Smooth muscle cell (in vitro differentiated cells): Measurements from ENCODE around the gene MRPL32. TPM values are rescaled to one million over a fixed set of nuclear protein-coding genes. Genes with fewer than 3 reads are reported as not detected.
A peak's percentile ranks its signal among the peaks of the same experiment; 100 is the strongest.

Experiments used
- DNase-seq: peaks from one replicate; lab custom pipeline; 2025; ENCODE audit not compliant: unreplicated experiment; lab: John Stamatoyannopoulos, UW
- H2AFZ ChIP-seq: fragments of 200-600 bp; sonication (generic); 2 replicates; pipeline ENCODE4 v1.6.0; 2016; ENCODE audit warnings: antibody characterized with exemption, low read depth, mild to moderate bottlenecking
- H3F3A ChIP-seq: fragments of 200-600 bp; sonication (generic); 2 replicates; pipeline ENCODE4 v1.6.0; 2017; ENCODE audit warnings: antibody characterized with exemption, low read depth
- H3K27ac ChIP-seq: fragments of 200-600 bp; sonication (generic); 2 replicates; pipeline ENCODE4 v1.5.1; 2016; ENCODE audit warnings: low read depth, mild to moderate bottlenecking
- H3K27me3 ChIP-seq: fragments of 200-600 bp; sonication (generic); 2 replicates; pipeline ENCODE4 v1.6.1; 2016; ENCODE audit warnings: low read depth, mild to moderate bottlenecking
- H3K36me3 ChIP-seq: fragments of 200-600 bp; sonication (generic); 2 replicates; pipeline ENCODE4 v1.5.1; 2016; ENCODE audit warnings: low read depth
- H3K4me1 ChIP-seq: fragments of 200-600 bp; sonication (generic); 2 replicates; pipeline ENCODE4 v1.5.1; 2016; ENCODE audit warnings: low read depth
- H3K4me2 ChIP-seq: fragments of 200-600 bp; sonication (generic); 2 replicates; pipeline ENCODE4 v1.6.0; 2016; ENCODE audit warnings: mild to moderate bottlenecking
- H3K4me3 ChIP-seq: fragments of 200-600 bp; sonication (generic); 2 replicates; pipeline ENCODE4 v1.5.1; 2016; ENCODE audit warnings: mild to moderate bottlenecking
- H3K79me2 ChIP-seq: fragments of 200-600 bp; sonication (generic); 2 replicates; pipeline ENCODE4 v1.6.0; 2016; ENCODE audit warnings: low read depth, mild to moderate bottlenecking
- H3K9ac ChIP-seq: fragments of 200-600 bp; sonication (generic); 2 replicates; pipeline ENCODE4 v1.6.0; 2016; ENCODE audit warnings: low read depth
- H3K9me3 ChIP-seq: fragments of 200-600 bp; sonication (generic); replicated peaks from 2 replicates; pipeline ENCODE4 v1.5.1; 2016; ENCODE audit warnings: low read depth
- H4K20me1 ChIP-seq: fragments of 200-600 bp; sonication (generic); 2 replicates; pipeline ENCODE4 v1.6.0; 2016; ENCODE audit warnings: low read depth
- CTCF ChIP-seq: fragments of 200-600 bp; sonication (generic); IDR thresholded peaks from 2 replicates; pipeline ENCODE4 v1.5.1; 2017; ENCODE audit warnings: borderline replicate concordance, mild to moderate bottlenecking, antibody characterized with exemption; ENCODE audit not compliant: insufficient read depth, poor library complexity, severe bottlenecking
- WGBS: methylation state at CpG from one replicate; pipeline ENCODE4 v1.1.7; 2016; ENCODE audit warnings: low lambda C conversion rate; 5-methylcytosine and 5-hydroxymethylcytosine counted together
- polyA plus RNA-seq: library from polyadenylated mRNA; unstranded; fragments of >200 nt; fragmentation: Nextera tagmentation; extraction: Ambion mirVana; gene quantifications from 2 replicates; pipeline ENCODE4 v1.2.1, GENCODE V29; 2016
- total RNA-seq: library from RNA; depleted of rRNA; stranded (reverse); fragments of >200 nt; gene quantifications from 2 replicates; pipeline ENCODE4 v1.2.3, GENCODE V29; 2014

Gene MRPL32
- total and polyA plus RNA-seq, 2 experiments from 2014 or later: 59.7 to 82.1 TPM

GRCh38 chr7:42980084-42980483 lies 47.9 kb downstream of the MRPL32 start:
- no peaks in the 10 kb centered on the region for H4K20me1 ChIP-seq
- no peaks in the 10 kb centered on the region for H3K9me3 ChIP-seq
- H3K36me3 ChIP-seq: peaks cover 4% of the 10 kb centered on the region
- H3K4me2 ChIP-seq: no peak overlapping the region
- TF ChIP-seq CTCF: no peak
- no peak overlapping the region for H3K4me3 ChIP-seq
- no peaks in the 10 kb centered on the region for H3K79me2 ChIP-seq
- H3K27me3 ChIP-seq: no peaks in the 10 kb centered on the region
- H3K9ac ChIP-seq: no peak overlapping the region
- no peak overlapping the region for H2AFZ ChIP-seq
- no peaks in the 10 kb centered on the region for H3F3A ChIP-seq
- no peak for DNase-seq
- no peak overlapping the region for H3K27ac ChIP-seq
- H3K4me1 ChIP-seq: no peaks in the 10 kb centered on the region
- 83% methylated on average over 2 of the region's 2 CpGs for WGBS

GRCh38 chr7:42980514-42980913 lies 48.3 kb downstream of the MRPL32 start:
- no peak for TF ChIP-seq CTCF
- Histone ChIP-seq H4K20me1 (no peaks in the 10 kb centered on the region), H3K4me2 (no peak overlapping the region), H3K9ac (no peak overlapping the region), H3F3A (no peaks in the 10 kb centered on the region), H3K9me3 (no peaks in the 10 kb centered on the region), H3K4me1 (no peaks in the 10 kb centered on the region), H3K27ac (no peak overlapping the region), H3K4me3 (no peak overlapping the region), H2AFZ (no peak overlapping the region), H3K27me3 (no peaks in the 10 kb centered on the region), H3K36me3 (peaks cover 4% of the 10 kb centered on the region), H3K79me2 (no peaks in the 10 kb centered on the region)
- DNase-seq: no peak
- WGBS: 92% methylated on average over 3 of the region's 3 CpGs

- DNase-seq: no peak
- Histone ChIP-seq H4K20me1 (no peaks in the 10 kb centered on the region), H3K9ac (no peak overlapping the region), H3F3A (no peaks in the 10 kb centered on the region), H3K27ac (no peak overlapping the region), H3K36me3 (peaks cover 4% of the 10 kb centered on the region), H3K4me1 (no peaks in the 10 kb centered on the region), H3K27me3 (no peaks in the 10 kb centered on the region), H3K4me3 (no peak overlapping the region), H3K4me2 (no peak overlapping the region), H3K9me3 (no peaks in the 10 kb centered on the region), H3K79me2 (no peaks in the 10 kb centered on the region), H2AFZ (peak overlapping the region; percentile 0)
- WGBS: 90% methylated on average over 1 of the region's 1 CpG
- no peak for TF ChIP-seq CTCF
Observed at GRCh38 chr7:42981601-42982000, 49.4 kb downstream of the MRPL32 start.

GRCh38 chr7:42982604-42983115 lies 50.5 kb downstream of the MRPL32 start:
- WGBS: 87% methylated on average over 3 of the region's 3 CpGs
- H3K4me1 ChIP-seq: no peaks in the 10 kb centered on the region

More at GRCh38 chr7:42982604-42983115, 50.5 kb downstream of the MRPL32 start:
- H4K20me1 ChIP-seq: no peaks in the 10 kb centered on the region
- H3K27me3 ChIP-seq: no peaks in the 10 kb centered on the region
- no peak overlapping the region for H3K27ac ChIP-seq
- H3K4me3 ChIP-seq: no peak overlapping the region
- no peaks in the 10 kb centered on the region for H3F3A ChIP-seq
- H2AFZ ChIP-seq: no peak overlapping the region
- no peaks in the 10 kb centered on the region for H3K79me2 ChIP-seq
- peaks cover 4% of the 10 kb centered on the region for H3K36me3 ChIP-seq
- H3K4me2 ChIP-seq: no peak overlapping the region
- no peak for DNase-seq
- H3K9me3 ChIP-seq: no peaks in the 10 kb centered on the region
- no peak overlapping the region for H3K9ac ChIP-seq
- no peak for TF ChIP-seq CTCF
